Frontal cortex (tissue), 4 donors: ENCODE results near the gene PBX1. TPM values are rescaled to one million over a fixed set of nuclear protein-coding genes. Genes with fewer than 3 reads are reported as not detected.

Experiments
- DNase-seq, 2 donors: peaks; one replicate each; pipeline ENCODE4 v3.0.0; 2012; ENCODE audit warnings: low spot score in 2 of 2
- FAIRE-seq: peaks from 2 replicates; lab custom pipeline; 2012; peaks lifted over from hg19 to GRCh38; lab: Jason Lieb, UNC
- total RNA-seq: library from RNA; depleted of rRNA; stranded (reverse); fragments of >200 nt; gene quantifications from one replicate; pipeline ENCODE4 v1.2.3, GENCODE V29; 2014
- donor health status: control.
- donor health status: control.
- donor health status: control.

PBX1 gene
- total RNA-seq, 1 donor from 2014 or later: 197 TPM

GRCh38 chr1:164562947-164563520 is 4.0 kb downstream of the PBX1 start:
- no peak for DNase-seq
- FAIRE-seq: no peak

- DNase-seq (no peak), FAIRE-seq (no peak)
Observed at GRCh38 chr1:164563721-164564360, 4.9 kb downstream of the PBX1 start.

GRCh38 chr1:164564378-164564777 is 5.4 kb downstream of the PBX1 start:
- FAIRE-seq (no peak), DNase-seq (no peak)

- DNase-seq (no peak), FAIRE-seq (no peak)
Observed at GRCh38 chr1:164565357-164565756, 6.4 kb downstream of the PBX1 start.

- no peak for FAIRE-seq
- DNase-seq: no peak
Observed at GRCh38 chr1:164567774-164568173, 8.8 kb downstream of the PBX1 start.

GRCh38 chr1:164569241-164569640 is 10.3 kb downstream of the PBX1 start:
- FAIRE-seq (no peak), DNase-seq (no peak)

- no peak for FAIRE-seq
Observed at GRCh38 chr1:164569866-164570265, 10.9 kb downstream of the PBX1 start.

GRCh38 chr1:164571333-164571732 is 12.3 kb downstream of the PBX1 start:
- DNase-seq: no peak
- no peak for FAIRE-seq

More at GRCh38 chr1:164569866-164570265, 10.9 kb downstream of the PBX1 start:
- DNase-seq: no peak

- FAIRE-seq (no peak), DNase-seq (no peak)
Observed at GRCh38 chr1:164575356-164575886, 16.4 kb downstream of the PBX1 start.

GRCh38 chr1:164576291-164577271 is 17.6 kb downstream of the PBX1 start:
- DNase-seq (peak; percentile 38 to 52), FAIRE-seq (no peak)

GRCh38 chr1:164577291-164577690 is 18.3 kb downstream of the PBX1 start:
- DNase-seq (no peak), FAIRE-seq (no peak)

- no peak for FAIRE-seq
- no peak for DNase-seq
Observed at GRCh38 chr1:164578479-164579200, 19.7 kb downstream of the PBX1 start.

GRCh38 chr1:164579381-164579780 is 20.4 kb downstream of the PBX1 start:
- DNase-seq (no peak), FAIRE-seq (no peak)

- FAIRE-seq (no peak), DNase-seq (no peak)
Observed at GRCh38 chr1:164581762-164582161, 22.8 kb downstream of the PBX1 start.

GRCh38 chr1:164583196-164583595 is 24.2 kb downstream of the PBX1 start:
- DNase-seq (no peak), FAIRE-seq (no peak)

- DNase-seq: no peak
- no peak for FAIRE-seq
Observed at GRCh38 chr1:164583835-164584539, 25.0 kb downstream of the PBX1 start.

- DNase-seq: no peak
- no peak for FAIRE-seq
Observed at GRCh38 chr1:164586591-164586990, 27.6 kb downstream of the PBX1 start.

GRCh38 chr1:164587617-164588501 is 28.9 kb downstream of the PBX1 start:
- no peak for DNase-seq

More at GRCh38 chr1:164587617-164588501, 28.9 kb downstream of the PBX1 start:
- FAIRE-seq: no peak
